ENCODE measurements around the gene KBTBD8. TPM values are rescaled to one million over a fixed set of nuclear protein-coding genes. Genes with fewer than 3 reads are reported as not detected.

Gene KBTBD8
- total RNA-seq, 4 donors from 2014 or later = 1.1 to 7.0 (median 3.7) TPM

DNA sequence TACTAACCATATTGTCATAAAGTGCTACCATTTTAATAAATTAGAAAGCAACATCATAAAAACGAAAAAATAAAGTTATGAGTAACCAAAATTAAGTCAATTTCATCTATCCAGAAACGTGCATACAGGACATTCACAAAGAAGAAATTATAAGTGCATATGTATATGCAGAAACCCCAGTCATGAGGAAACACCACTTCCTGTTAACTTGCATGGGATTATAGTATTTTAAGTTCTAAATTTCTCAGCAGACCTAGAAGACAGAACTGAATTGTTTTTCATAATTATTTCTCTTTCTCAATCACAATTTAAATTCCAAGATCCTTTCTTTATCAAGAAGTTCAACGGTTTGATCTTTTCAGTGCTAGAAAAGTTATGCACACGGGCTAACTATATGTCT lies 1.4 kb upstream of the KBTBD8 start:
- no peak for DNase-seq
- no peaks in the 10 kb centered on the region for H3K27me3 ChIP-seq
- TF ChIP-seq, protein P1, sequence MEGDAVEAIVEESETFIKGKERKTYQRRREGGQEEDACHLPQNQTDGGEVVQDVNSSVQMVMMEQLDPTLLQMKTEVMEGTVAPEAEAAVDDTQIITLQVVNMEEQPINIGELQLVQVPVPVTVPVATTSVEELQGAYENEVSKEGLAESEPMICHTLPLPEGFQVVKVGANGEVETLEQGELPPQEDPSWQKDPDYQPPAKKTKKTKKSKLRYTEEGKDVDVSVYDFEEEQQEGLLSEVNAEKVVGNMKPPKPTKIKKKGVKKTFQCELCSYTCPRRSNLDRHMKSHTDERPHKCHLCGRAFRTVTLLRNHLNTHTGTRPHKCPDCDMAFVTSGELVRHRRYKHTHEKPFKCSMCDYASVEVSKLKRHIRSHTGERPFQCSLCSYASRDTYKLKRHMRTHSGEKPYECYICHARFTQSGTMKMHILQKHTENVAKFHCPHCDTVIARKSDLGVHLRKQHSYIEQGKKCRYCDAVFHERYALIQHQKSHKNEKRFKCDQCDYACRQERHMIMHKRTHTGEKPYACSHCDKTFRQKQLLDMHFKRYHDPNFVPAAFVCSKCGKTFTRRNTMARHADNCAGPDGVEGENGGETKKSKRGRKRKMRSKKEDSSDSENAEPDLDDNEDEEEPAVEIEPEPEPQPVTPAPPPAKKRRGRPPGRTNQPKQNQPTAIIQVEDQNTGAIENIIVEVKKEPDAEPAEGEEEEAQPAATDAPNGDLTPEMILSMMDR (IDR thresholded peaks at IDR 0.05) = no peak
- no peak for TF ChIP-seq POLR2A (IDR thresholded peaks at IDR 0.05)
- no peaks in the 10 kb centered on the region for H3K9me3 ChIP-seq
- no peak overlapping the region for H3K27ac ChIP-seq
- H3K4me3 ChIP-seq = no peak overlapping the region
- H3K4me1 ChIP-seq = peaks cover 0 to 13% (median 0%) of the 10 kb centered on the region in 4 donors
- H3K36me3 ChIP-seq = no peaks in the 10 kb centered on the region

DNA sequence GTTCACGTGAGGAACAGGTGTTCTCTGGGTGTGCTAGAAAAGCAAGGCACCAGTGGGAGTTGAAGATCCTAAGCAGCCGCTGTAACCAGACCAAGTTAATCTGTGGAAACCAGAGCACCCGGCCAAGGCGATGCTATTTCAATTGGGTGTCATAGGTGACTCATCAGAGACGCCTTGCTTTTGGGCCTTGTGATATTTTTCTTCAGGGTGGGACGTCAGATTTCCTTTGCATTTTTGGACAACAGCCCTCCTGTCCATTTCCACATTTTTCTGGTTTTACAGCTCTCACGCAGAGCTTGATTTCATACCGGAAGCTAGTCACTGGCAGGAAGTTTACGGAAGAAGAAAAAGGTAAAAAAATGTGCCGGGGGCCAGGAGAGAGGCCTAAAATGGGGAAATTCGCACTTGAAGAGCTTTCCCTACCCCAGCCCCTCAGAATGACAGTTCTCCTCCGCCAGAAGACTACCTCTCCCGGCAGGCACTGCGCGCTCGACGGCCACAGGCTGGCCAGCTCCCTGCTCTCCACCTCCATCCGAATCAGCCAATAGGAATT lies 471 bp upstream of the KBTBD8 start:
- TF ChIP-seq POLR2A (IDR thresholded peaks at IDR 0.05) = no peak
- TF ChIP-seq, protein P1 (IDR thresholded peaks at IDR 0.05) = no peak
- H3K36me3 ChIP-seq = no peaks in the 10 kb centered on the region
- peaks cover 0 to 13% (median 0%) of the 10 kb centered on the region in 4 donors for H3K4me1 ChIP-seq
- H3K27me3 ChIP-seq = no peaks in the 10 kb centered on the region
- H3K27ac ChIP-seq = peak overlapping the region in 1 of 4 donors; percentile 94
- H3K4me3 ChIP-seq = peak overlapping the region in 3 of 4 donors; percentile 4 to 89 (median 81)
- DNase-seq = no peak
- no peaks in the 10 kb centered on the region for H3K9me3 ChIP-seq

DNA sequence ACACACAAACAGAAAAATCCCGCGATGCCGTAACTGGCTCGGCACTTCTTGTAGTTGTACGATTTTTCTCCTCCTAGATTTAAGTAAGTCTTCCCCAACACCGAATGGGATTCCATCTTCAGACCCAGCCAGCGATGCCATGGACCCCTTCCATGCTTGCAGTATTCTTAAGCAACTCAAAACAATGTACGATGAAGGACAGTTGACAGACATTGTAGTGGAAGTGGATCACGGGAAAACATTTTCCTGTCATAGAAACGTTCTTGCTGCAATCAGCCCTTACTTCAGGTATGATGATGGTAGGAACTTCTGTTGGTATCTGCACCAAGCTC lies 763 bp downstream of the KBTBD8 start:
- H3K9me3 ChIP-seq = no peaks in the 10 kb centered on the region
- H3K36me3 ChIP-seq = peaks cover 0 to 4% (median 0%) of the 10 kb centered on the region in 3 donors
- H3K27me3 ChIP-seq = no peaks in the 10 kb centered on the region
- no peak for TF ChIP-seq POLR2A (IDR thresholded peaks at IDR 0.05)
- TF ChIP-seq, protein P1 (IDR thresholded peaks at IDR 0.05) = no peak
- H3K4me1 ChIP-seq = peaks cover 0 to 13% (median 0%) of the 10 kb centered on the region in 4 donors
- H3K27ac ChIP-seq = peak overlapping the region; percentile 81 to 94 (median 84)
- peak overlapping the region; percentile 62 to 89 (median 84) for H3K4me3 ChIP-seq
- DNase-seq = no peak

DNA sequence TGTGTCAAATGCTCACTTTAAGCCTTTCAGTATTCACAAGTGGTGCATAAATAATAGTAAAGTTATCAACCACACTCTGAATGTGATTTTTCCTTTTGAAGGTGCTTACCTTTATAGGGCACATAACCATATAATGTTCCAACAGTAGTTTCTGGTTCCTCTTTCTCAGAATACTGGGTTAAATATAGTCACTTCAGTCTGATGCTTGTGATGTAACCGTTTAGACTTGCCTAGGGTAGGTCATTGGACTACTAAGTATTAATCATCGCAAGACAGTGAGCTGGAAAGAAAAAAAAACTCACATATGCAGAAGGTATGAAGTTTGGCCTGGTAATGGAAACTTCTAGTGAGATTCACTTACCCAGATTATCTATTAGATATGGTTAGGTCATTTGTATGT lies 1.9 kb downstream of the KBTBD8 start:
- Histone ChIP-seq H3K9me3 (no peaks in the 10 kb centered on the region), H3K27me3 (no peaks in the 10 kb centered on the region), H3K4me3 (no peak overlapping the region), H3K36me3 (peaks cover 0 to 8% (median 0%) of the 10 kb centered on the region in 3 donors), H3K27ac (peak overlapping the region in 2 of 4 donors; percentile 81 to 94), H3K4me1 (peaks cover 0 to 13% (median 0%) of the 10 kb centered on the region in 4 donors)
- DNase-seq = no peak
- TF ChIP-seq, protein P1 (IDR thresholded peaks at IDR 0.05) = no peak
- TF ChIP-seq POLR2A (IDR thresholded peaks at IDR 0.05) = no peak

DNA sequence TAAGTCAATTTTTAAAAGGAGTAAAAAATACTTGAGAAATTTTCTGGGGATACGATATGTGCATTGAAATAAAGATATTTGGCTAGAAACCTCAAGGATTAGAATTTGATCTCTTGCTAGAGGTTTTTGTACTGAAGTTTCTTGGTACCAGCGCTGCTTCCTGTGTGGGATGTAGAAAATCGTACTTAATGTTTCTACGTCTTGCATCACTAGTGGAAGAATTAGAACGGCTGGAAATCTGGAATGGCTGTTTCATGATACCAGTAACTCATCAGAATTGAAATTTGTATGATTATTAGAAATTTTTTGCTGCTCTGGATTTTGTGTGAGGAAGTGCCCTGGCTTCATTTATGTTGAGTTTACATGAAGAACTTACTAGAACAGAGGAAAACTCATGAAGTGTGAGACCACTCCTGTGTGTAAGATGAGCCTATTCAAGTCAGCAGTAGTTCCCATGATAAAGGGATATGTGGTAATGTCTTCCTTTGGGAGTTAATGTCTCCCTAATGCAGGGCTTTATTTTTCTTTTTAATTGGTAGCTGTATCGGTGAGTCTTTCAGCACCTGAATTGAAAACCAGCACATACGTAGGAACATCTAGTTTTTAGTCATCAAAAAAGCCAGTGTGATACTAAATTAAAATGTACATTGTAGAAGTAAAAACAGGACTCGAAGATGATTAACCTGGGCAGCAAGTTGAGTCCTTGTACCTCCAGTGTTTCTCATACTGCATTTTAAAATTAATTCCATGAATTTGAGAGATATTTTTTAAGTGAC lies 3.2 kb downstream of the KBTBD8 start:
- no peak overlapping the region for H3K4me3 ChIP-seq
- H3K27me3 ChIP-seq = no peaks in the 10 kb centered on the region
- DNase-seq = no peak
- no peaks in the 10 kb centered on the region for H3K9me3 ChIP-seq
- no peak for TF ChIP-seq POLR2A (IDR thresholded peaks at IDR 0.05)
- TF ChIP-seq, protein P1 (IDR thresholded peaks at IDR 0.05) = no peak
- H3K4me1 ChIP-seq = peaks cover 0 to 13% (median 0%) of the 10 kb centered on the region in 4 donors
- peaks cover 0 to 8% (median 0%) of the 10 kb centered on the region in 3 donors for H3K36me3 ChIP-seq
- peak overlapping the region in 2 of 4 donors; percentile 21 to 61 for H3K27ac ChIP-seq

All from Peyer's patch (tissue), 4 donors.